Naive thymus-derived CD4-positive, alpha-beta T cell (primary cell): Measurements from ENCODE around the gene CEP85. TPM values are rescaled to one million over a fixed set of nuclear protein-coding genes. Genes with fewer than 3 reads are reported as not detected.
"Not testable (repeated sequence)": the region's sequence is repeated elsewhere in the genome, so short reads cannot be mapped to it uniquely, and the experiment has no call there.

Experiments used
- ATAC-seq: fragments of 150-1000 bp; cut with Tn5 transposase; 2 replicates; pipeline ENCODE4 v1.10.0; 2021; ENCODE audit warnings: mild to moderate bottlenecking, moderate library complexity
- CTCF ChIA-PET: fragments of 350-600 bp; sonication (Branson Sonifier 250); formaldehyde crosslinking; loops from one replicate; lab custom pipeline; 2021; ENCODE audit warnings: antibody characterized with exemption; lab: Charles Lee
- POLR2A ChIA-PET: fragments of 350-600 bp; sonication (Branson Sonifier 250); formaldehyde crosslinking; loops from one replicate; lab custom pipeline; 2021; ENCODE audit warnings: antibody characterized with exemption, inconsistent platforms; lab: Charles Lee
- DNase-seq, 9 donors: peaks; one replicate each; pipeline versions ENCODE4 v3.0.0 to v3.0.0-alpha.2; 2020 to 2022; ENCODE audit warnings: mixed read lengths in 1 of 9
- H3K27ac ChIP-seq: one replicate; pipeline ENCODE4 v1.7.0; 2013; ENCODE audit warnings: mild to moderate bottlenecking, low read depth, low read length, moderate library complexity
- H3K27me3 ChIP-seq, 2 donors: one replicate each; pipeline ENCODE4 v1.7.0; 2013; ENCODE audit warnings: low read length in 2 of 2, mild to moderate bottlenecking in 2 of 2, moderate library complexity in 2 of 2; ENCODE audit not compliant: control insufficient read depth in 2 of 2, insufficient read depth in 2 of 2
- H3K36me3 ChIP-seq, 3 experiments: 1 replicate in 2 of 3; 2 replicates in 1 of 3; pipeline ENCODE4 v1.7.0; 2013; ENCODE audit warnings: low read length in 3 of 3, mild to moderate bottlenecking in 3 of 3, moderate library complexity in 1 of 3; ENCODE audit not compliant: insufficient read depth in 3 of 3, control insufficient read depth in 2 of 3
- H3K4me1 ChIP-seq, 2 donors: one replicate each; pipeline ENCODE4 v1.7.0; 2013; ENCODE audit warnings: low read length in 2 of 2, mild to moderate bottlenecking in 2 of 2, moderate library complexity in 1 of 2; ENCODE audit not compliant: control insufficient read depth in 2 of 2, insufficient read depth in 2 of 2
- H3K4me3 ChIP-seq: 2 replicates; pipeline ENCODE4 v1.7.0; 2013; ENCODE audit warnings: mild to moderate bottlenecking, low read length
- H3K9me3 ChIP-seq, 3 experiments: 1 replicate in 2 of 3; 2 replicates in 1 of 3; pipeline ENCODE4 v1.7.0; 2013; ENCODE audit warnings: low read length in 3 of 3; ENCODE audit not compliant: control insufficient read depth in 2 of 3
- H3K27ac Mint-ChIP-seq, 9 donors: one replicate each; pipeline ENCODE4 v1.8.0; 2020 to 2022; ENCODE audit warnings: mixed read lengths in 9 of 9, mild to moderate bottlenecking in 8 of 9, moderate library complexity in 5 of 9, inconsistent platforms in 2 of 9
- H3K27me3 Mint-ChIP-seq, 5 donors: one replicate each; pipeline ENCODE4 v1.8.0; 2021 to 2022; ENCODE audit warnings: mixed read lengths in 5 of 5, mild to moderate bottlenecking in 1 of 5
- H3K36me3 Mint-ChIP-seq, 5 donors: one replicate each; pipeline ENCODE4 v1.8.0; 2020 to 2022; ENCODE audit warnings: mixed read lengths in 5 of 5, mild to moderate bottlenecking in 3 of 5, inconsistent platforms in 1 of 5
- H3K4me1 Mint-ChIP-seq, 7 donors: one replicate each; pipeline ENCODE4 v1.8.0; 2020 to 2022; ENCODE audit warnings: mixed read lengths in 7 of 7, mild to moderate bottlenecking in 3 of 7, inconsistent platforms in 1 of 7
- H3K4me3 Mint-ChIP-seq, 10 donors: one replicate each; pipeline ENCODE4 v1.8.0; 2020 to 2022; ENCODE audit warnings: mild to moderate bottlenecking in 10 of 10, mixed read lengths in 10 of 10, moderate library complexity in 6 of 10, inconsistent platforms in 2 of 10
- H3K9me3 Mint-ChIP-seq, 11 donors: one replicate each; pipeline ENCODE4 v1.8.0; 2020 to 2022; ENCODE audit warnings: mixed read lengths in 11 of 11, mild to moderate bottlenecking in 4 of 11, inconsistent platforms in 1 of 11, moderate library complexity in 1 of 11
- intact Hi-C, 2 donors: fragments of 100-400 bp; cut with micrococcal nuclease; formaldehyde crosslinking; loops; one replicate each; pipeline ENCODE4 v1.15.1; 2023
- polyA plus RNA-seq, 2 donors: library from polyadenylated mRNA; unstranded; fragments of 300-500 nt; fragmentation: Illumina TruSeq; gene quantifications; one replicate each; pipeline ENCODE4 v1.2.3, GENCODE V29; 2021
- total RNA-seq, 6 experiments: library from RNA in 5 of 6; stranded (reverse) in 5 of 6; gene quantifications; 1 replicate in 5 of 6; 2 replicates in 1 of 6; pipeline ENCODE4 v1.2.3 and lab custom pipeline; 2021 to 2026

The CEP85 gene
- total and polyA plus RNA-seq, 7 experiments from 2014 or later, result 5.4 to 34.8 (median 18.1) TPM

DNA sequence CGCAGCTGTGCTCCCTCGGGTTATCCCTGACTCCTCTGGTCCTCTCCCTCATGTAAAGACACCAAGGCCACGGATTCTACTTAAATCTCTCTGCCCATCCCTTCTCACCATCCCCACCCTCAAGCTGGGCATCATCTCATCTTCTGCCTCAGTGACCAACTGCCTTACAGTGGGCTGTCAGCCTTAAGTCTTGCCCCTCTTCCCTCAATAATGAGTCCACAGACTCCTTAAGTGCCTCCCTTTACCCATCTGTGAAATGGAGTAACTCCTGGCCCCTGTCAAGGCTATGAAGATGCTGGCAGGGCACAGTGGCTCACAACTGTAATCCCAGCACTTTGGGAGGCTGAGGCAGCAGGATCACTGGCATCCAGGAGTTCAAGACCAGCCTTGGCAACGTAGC, 57.9 kb downstream of the CEP85 start:
- H3K9me3 Mint-ChIP-seq, result no peaks in the 10 kb centered on the region
- no peaks in the 10 kb centered on the region for H3K27me3 ChIP-seq
- peak overlapping the region; percentile 86 for H3K27ac ChIP-seq
- peak overlapping the region in 7 of 10 donors; percentile 17 to 81 (median 58) for H3K4me3 Mint-ChIP-seq
- H3K27ac Mint-ChIP-seq, result peak overlapping the region; percentile 85 to 99 (median 96)
- H3K4me3 ChIP-seq, result no peak overlapping the region
- peaks cover 0 to 13% (median 0%) of the 10 kb centered on the region in 3 experiments for H3K36me3 ChIP-seq
- H3K9me3 ChIP-seq, result no peaks in the 10 kb centered on the region
- ATAC-seq (no peak), DNase-seq (no peak)
- ChIA-PET POLR2A (interaction anchor here (10.1 to 26.8 kb wide), 2 partner anchors 13 to 22 kb away, joined by 109 to 1967 read pairs; partner anchors contain the start of genes CD52, SH3BGRL3 and UBXN11), CTCF (no interaction called here)
- H3K4me1 ChIP-seq, result peaks cover 54 to 65% of the 10 kb centered on the region in 2 donors
- H3K36me3 Mint-ChIP-seq, result peaks cover 0 to 25% (median 3%) of the 10 kb centered on the region in 5 donors
- peaks cover 43 to 86% (median 71%) of the 10 kb centered on the region in 7 donors for H3K4me1 Mint-ChIP-seq
- intact Hi-C loops, result no loop called here
- no peaks in the 10 kb centered on the region for H3K27me3 Mint-ChIP-seq

DNA sequence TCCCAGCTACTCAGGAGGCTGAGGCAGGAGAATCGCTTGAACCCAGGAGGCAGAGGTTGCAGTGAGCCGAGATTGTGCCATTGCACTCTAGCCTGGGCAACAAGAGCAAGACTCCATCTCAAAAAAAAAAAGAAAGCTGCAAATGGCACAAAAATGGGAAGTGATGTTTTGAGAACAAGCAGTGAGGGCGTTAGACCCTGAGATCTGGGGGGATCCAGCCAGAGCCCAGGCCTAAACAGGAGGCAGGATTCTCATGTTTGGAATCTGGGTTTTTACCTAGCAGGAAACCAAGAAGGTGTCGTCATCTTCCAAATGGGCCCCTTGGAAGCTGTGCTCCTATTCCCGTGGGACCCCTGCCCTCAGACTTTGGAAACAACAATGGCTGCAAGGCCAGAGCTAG, 58.7 kb downstream of the CEP85 start:
- H3K27ac ChIP-seq, result peak overlapping the region; percentile 40
- Mint-ChIP-seq H3K4me1 (peaks cover 35 to 78% (median 63%) of the 10 kb centered on the region in 7 donors), H3K36me3 (peaks cover 0 to 25% (median 3%) of the 10 kb centered on the region in 5 donors), H3K27ac (peak overlapping the region; percentile 13 to 97 (median 94))
- H3K27me3 Mint-ChIP-seq, H3K27me3 ChIP-seq, H3K4me3 ChIP-seq, DNase-seq, ATAC-seq, H3K4me3 Mint-ChIP-seq, H3K9me3 Mint-ChIP-seq, H3K9me3 ChIP-seq, intact Hi-C loops: not testable (repeated sequence)
- peaks cover 0 to 18% (median 0%) of the 10 kb centered on the region in 3 experiments for H3K36me3 ChIP-seq
- ChIA-PET POLR2A (interaction anchor here (0.9 to 26.8 kb wide), 3 partner anchors 8 to 21 kb away, joined by 3 to 1967 read pairs (median 109); partner anchors contain the start of genes CD52, SH3BGRL3 and UBXN11), CTCF (interaction anchor here (1.1 to 1.3 kb wide), 3 partner anchors 15 to 26 kb away, joined by 3 to 6 read pairs (median 4); no protein-coding TSS in a partner anchor)
- peaks cover 46 to 57% of the 10 kb centered on the region in 2 donors for H3K4me1 ChIP-seq

DNA sequence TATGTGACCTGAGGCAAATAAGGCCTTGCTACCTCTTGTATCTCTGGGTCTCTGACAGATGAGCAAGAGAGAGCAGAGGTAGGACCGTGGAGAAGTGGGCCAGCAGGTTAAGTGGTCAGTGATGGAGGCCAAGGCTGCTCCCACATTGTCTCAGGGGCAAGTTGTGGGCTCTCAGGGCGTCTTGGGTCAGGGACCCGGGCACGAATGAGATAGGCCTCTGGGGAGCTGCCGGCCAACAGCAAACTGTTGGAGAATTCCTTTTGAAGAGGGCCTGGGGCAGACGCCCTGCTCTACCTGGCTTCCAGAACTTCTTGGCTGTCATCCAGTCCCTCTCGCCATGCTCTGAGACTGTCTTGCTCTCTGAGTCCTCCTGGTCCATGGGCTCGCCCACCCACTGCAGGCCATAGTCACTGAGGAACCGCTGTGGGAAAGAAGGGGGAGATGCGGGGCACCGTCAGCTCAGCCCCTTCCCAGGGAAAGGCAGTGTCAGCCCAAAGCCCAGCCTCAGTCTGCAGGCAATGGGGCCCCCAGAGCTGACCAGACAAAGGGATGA, 60.0 kb downstream of the CEP85 start:
- H3K9me3 ChIP-seq, result no peaks in the 10 kb centered on the region
- ChIA-PET CTCF (interaction anchor here (0.7 to 1.3 kb wide), 4 partner anchors 10 to 27 kb away, joined by 3 read pairs; no protein-coding TSS in a partner anchor), POLR2A (interaction anchor here (0.7 to 26.8 kb wide), 3 partner anchors 15 to 79 kb away, joined by 3 to 1967 read pairs (median 109); partner anchors contain the start of genes CD52, SH3BGRL3 and UBXN11)
- Mint-ChIP-seq H3K27ac (peak overlapping the region in 4 of 9 donors; percentile 39 to 96 (median 63)), H3K27me3 (no peaks in the 10 kb centered on the region), H3K4me3 (peak overlapping the region in 1 of 10 donors; percentile 16), H3K36me3 (peaks cover 0 to 25% (median 3%) of the 10 kb centered on the region in 5 donors), H3K9me3 (no peaks in the 10 kb centered on the region), H3K4me1 (peaks cover 23 to 66% (median 51%) of the 10 kb centered on the region in 7 donors)
- H3K4me1 ChIP-seq, result peaks cover 34 to 44% of the 10 kb centered on the region in 2 donors
- intact Hi-C loops, result no loop called here
- DNase-seq, result no peak
- ATAC-seq, result no peak
- H3K27me3 ChIP-seq, result no peaks in the 10 kb centered on the region
- H3K27ac ChIP-seq, result no peak overlapping the region
- H3K4me3 ChIP-seq, result no peak overlapping the region
- H3K36me3 ChIP-seq, result peaks cover 0 to 18% (median 0%) of the 10 kb centered on the region in 3 experiments

DNA sequence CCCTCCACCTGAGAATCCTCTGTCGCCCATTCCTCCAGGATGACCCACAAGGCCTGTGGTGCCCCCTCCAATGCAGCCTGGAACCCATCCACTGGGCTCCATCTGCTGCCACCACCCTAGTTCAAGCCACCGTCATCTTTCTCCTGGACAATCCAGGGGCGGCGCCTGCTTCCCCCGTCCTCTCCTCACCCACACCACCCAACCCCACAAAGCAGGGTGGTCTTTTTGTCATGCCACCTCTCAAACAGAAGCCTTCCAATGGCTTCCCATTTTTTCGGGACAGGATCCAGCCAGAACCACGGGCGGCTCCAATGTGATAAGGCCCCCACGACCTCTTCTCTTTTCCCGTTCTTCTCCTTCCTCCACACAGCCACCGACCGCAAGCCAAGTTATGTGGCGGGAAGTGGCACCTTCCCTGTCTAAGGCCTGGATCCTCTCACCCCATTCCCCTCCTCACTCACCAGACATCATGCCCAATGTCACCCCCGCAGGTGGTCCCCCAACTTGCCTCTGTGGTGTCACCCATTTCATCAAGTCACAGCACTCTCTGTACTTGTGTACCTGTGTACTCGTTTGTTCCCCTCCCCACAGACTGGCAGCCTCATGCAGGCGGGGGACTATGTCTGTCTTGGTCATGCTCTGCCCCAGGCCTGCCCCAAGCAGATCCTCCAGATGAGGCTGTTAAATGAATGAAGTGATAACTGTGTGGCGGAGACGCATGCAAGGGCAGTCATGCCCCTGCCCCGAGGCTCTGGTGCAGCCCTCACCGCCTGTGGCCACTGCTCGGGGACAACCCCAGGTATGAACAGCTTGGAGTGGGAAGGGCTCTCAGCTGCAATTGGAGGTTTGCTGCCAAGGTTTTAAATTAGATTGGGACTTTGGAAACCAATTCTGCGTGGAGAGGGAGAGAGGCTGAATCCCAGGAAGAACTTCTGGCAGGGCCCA, 61.5 kb downstream of the CEP85 start:
- ATAC-seq, result no peak
- H3K27ac ChIP-seq, result no peak overlapping the region
- Mint-ChIP-seq H3K27me3 (no peaks in the 10 kb centered on the region), H3K27ac (peak overlapping the region in 7 of 9 donors; percentile 39 to 96 (median 78)), H3K36me3 (peaks cover 0 to 25% (median 3%) of the 10 kb centered on the region in 5 donors), H3K4me1 (peaks cover 14 to 64% (median 47%) of the 10 kb centered on the region in 7 donors), H3K9me3 (no peaks in the 10 kb centered on the region), H3K4me3 (no peak overlapping the region)
- H3K36me3 ChIP-seq, result peaks cover 0 to 18% (median 0%) of the 10 kb centered on the region in 3 experiments
- intact Hi-C loops, result no loop called here
- H3K4me1 ChIP-seq, result peaks cover 19 to 29% of the 10 kb centered on the region in 2 donors
- ChIA-PET CTCF (interaction anchor here (0.5 to 0.8 kb wide), 2 partner anchors 12 to 1331 kb away, joined by 3 to 4 read pairs; no protein-coding TSS in a partner anchor), POLR2A (interaction anchor here (2.4 to 26.8 kb wide), 3 partner anchors 13 to 23 kb away, joined by 13 to 1967 read pairs (median 45); partner anchors contain the start of genes CD52 and UBXN11)
- no peak for DNase-seq
- H3K27me3 ChIP-seq, result no peaks in the 10 kb centered on the region
- no peak overlapping the region for H3K4me3 ChIP-seq
- no peaks in the 10 kb centered on the region for H3K9me3 ChIP-seq

DNA sequence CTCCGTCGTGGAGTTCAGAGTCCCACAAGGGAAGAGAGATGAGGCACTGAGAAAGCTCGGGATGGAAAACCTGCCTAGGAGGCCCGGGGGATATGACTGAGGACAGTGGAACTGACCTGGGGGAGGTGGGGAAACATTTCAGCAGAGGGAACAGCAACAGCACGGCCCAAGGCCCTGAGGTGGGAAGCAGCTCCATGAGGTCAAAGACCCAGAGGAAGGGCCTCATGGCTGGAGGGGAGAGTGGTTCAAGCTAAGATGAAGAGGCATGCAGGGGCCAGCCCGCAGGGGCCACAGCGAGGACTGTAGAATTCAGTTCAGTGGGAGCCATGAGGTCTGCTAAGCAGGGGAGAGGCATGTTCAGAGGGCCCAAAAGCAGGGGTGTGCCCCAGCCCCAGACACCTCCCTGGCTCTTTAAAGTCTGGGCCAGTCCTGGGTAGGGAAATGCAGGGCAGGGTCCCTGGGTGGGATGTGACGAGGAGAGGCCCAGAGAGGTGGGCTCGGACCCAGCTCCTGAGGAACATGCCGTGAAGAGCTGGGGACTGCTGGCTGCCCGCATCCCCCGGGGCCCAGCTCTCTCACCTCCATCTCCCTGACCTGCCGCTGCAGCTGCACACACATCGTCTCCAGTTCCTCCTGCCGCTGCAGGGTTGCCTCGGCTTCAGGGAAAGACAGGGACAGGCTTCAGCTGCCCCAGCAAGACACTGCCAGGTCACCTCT, 62.5 kb downstream of the CEP85 start:
- intact Hi-C loops, result no loop called here
- H3K27ac ChIP-seq, result no peak overlapping the region
- POLR2A ChIA-PET, result interaction anchor here (1.1 to 35.3 kb wide), 5 partner anchors 12 to 24 kb away, joined by 4 to 1967 read pairs (median 13); partner anchors contain the start of genes CD52, SH3BGRL3 and UBXN11
- Mint-ChIP-seq H3K36me3 (peaks cover 0 to 25% (median 3%) of the 10 kb centered on the region in 5 donors), H3K9me3 (no peaks in the 10 kb centered on the region), H3K4me3 (no peak overlapping the region), H3K4me1 (peaks cover 12 to 60% (median 42%) of the 10 kb centered on the region in 7 donors), H3K27me3 (no peaks in the 10 kb centered on the region), H3K27ac (peak overlapping the region in 2 of 9 donors; percentile 30 to 39)
- H3K36me3 ChIP-seq, result peaks cover 0 to 18% (median 0%) of the 10 kb centered on the region in 3 experiments
- H3K9me3 ChIP-seq, result no peaks in the 10 kb centered on the region
- DNase-seq, result no peak
- H3K4me1 ChIP-seq, result peaks cover 9 to 19% of the 10 kb centered on the region in 2 donors
- H3K27me3 ChIP-seq, result no peaks in the 10 kb centered on the region
- CTCF ChIA-PET, result interaction anchor here (1.1 kb wide), 1 partner anchor 68 kb away, joined by 3 read pairs; no protein-coding TSS in a partner anchor
- no peak overlapping the region for H3K4me3 ChIP-seq
- no peak for ATAC-seq
